ENCODE data around the gene LRRC72.

LRRC72 gene

GRCh38 chr7:16526742-16527540 is at the start of gene LRRC72:
Gene LRRC72, plus strand, starts transcription at chr7:16526825. Its CDS starts 128 bp downstream, at chr7:16526953.
- Histone ChIP-seq H3K4me3 (ENCODE audit: low read length) (no peak within 1 kb of the TSS), H3K9ac (ENCODE audit: low read length) (no peak within 1 kb of the TSS), H3K9me3 (ENCODE audit: control insufficient read depth, low read length) (no peaks in the 10 kb centered on the region), H3K27me3 (replicated peaks; ENCODE audit: control insufficient read depth, insufficient read depth, low read length) (no peaks in the 10 kb centered on the region), H3K36me3 (ENCODE audit: control insufficient read depth, insufficient read depth, low read length, severe bottlenecking) (no peaks in the 10 kb centered on the region), H3K4me1 (ENCODE audit: control insufficient read depth, insufficient read depth, low read length) (no peaks in the 10 kb centered on the region)
- DNase-seq (ENCODE audit: low read depth) = no peak

GRCh38 chr7:16479161-16479560 is 47.5 kb upstream of the LRRC72 start:
- Histone ChIP-seq H3K36me3 (ENCODE audit: control insufficient read depth, insufficient read depth, low read length, severe bottlenecking) (no peaks in the 10 kb centered on the region), H3K9ac (ENCODE audit: low read length) (no peak overlapping the region), H3K4me3 (ENCODE audit: low read length) (no peak overlapping the region), H3K4me1 (ENCODE audit: control insufficient read depth, insufficient read depth, low read length) (no peaks in the 10 kb centered on the region), H3K9me3 (ENCODE audit: control insufficient read depth, low read length) (no peaks in the 10 kb centered on the region), H3K27me3 (replicated peaks; ENCODE audit: control insufficient read depth, insufficient read depth, low read length) (no peaks in the 10 kb centered on the region)
- DNase-seq (ENCODE audit: low read depth) = no peak

GRCh38 chr7:16479591-16479990 is 47.0 kb upstream of the LRRC72 start:
- Histone ChIP-seq H3K27me3 (replicated peaks; ENCODE audit: control insufficient read depth, insufficient read depth, low read length) (no peaks in the 10 kb centered on the region), H3K4me3 (ENCODE audit: low read length) (no peak overlapping the region), H3K9me3 (ENCODE audit: control insufficient read depth, low read length) (no peaks in the 10 kb centered on the region), H3K4me1 (ENCODE audit: control insufficient read depth, insufficient read depth, low read length) (no peaks in the 10 kb centered on the region), H3K9ac (ENCODE audit: low read length) (no peak overlapping the region), H3K36me3 (ENCODE audit: control insufficient read depth, insufficient read depth, low read length, severe bottlenecking) (no peaks in the 10 kb centered on the region)
- no peak for DNase-seq (ENCODE audit: low read depth)

GRCh38 chr7:16484453-16485158 is 42.0 kb upstream of the LRRC72 start:
- Histone ChIP-seq H3K9me3 (ENCODE audit: control insufficient read depth, low read length) (no peaks in the 10 kb centered on the region), H3K36me3 (ENCODE audit: control insufficient read depth, insufficient read depth, low read length, severe bottlenecking) (no peaks in the 10 kb centered on the region), H3K4me3 (ENCODE audit: low read length) (no peak overlapping the region), H3K27me3 (replicated peaks; ENCODE audit: control insufficient read depth, insufficient read depth, low read length) (no peaks in the 10 kb centered on the region), H3K9ac (ENCODE audit: low read length) (no peak overlapping the region), H3K4me1 (ENCODE audit: control insufficient read depth, insufficient read depth, low read length) (no peaks in the 10 kb centered on the region)
- DNase-seq (ENCODE audit: low read depth) = peak; percentile 38

GRCh38 chr7:16491148-16491547 is 35.5 kb upstream of the LRRC72 start:
- no peaks in the 10 kb centered on the region for H3K9me3 ChIP-seq (ENCODE audit: control insufficient read depth, low read length)
- H3K4me3 ChIP-seq (ENCODE audit: low read length) = no peak overlapping the region
- no peaks in the 10 kb centered on the region for H3K4me1 ChIP-seq (ENCODE audit: control insufficient read depth, insufficient read depth, low read length)
- peak; percentile 8 for DNase-seq (ENCODE audit: low read depth)
- no peaks in the 10 kb centered on the region for H3K27me3 ChIP-seq (replicated peaks; ENCODE audit: control insufficient read depth, insufficient read depth, low read length)
- no peaks in the 10 kb centered on the region for H3K36me3 ChIP-seq (ENCODE audit: control insufficient read depth, insufficient read depth, low read length, severe bottlenecking)
- H3K9ac ChIP-seq (ENCODE audit: low read length) = no peak overlapping the region

GRCh38 chr7:16492513-16493062 is 34.0 kb upstream of the LRRC72 start:
- H3K27me3 ChIP-seq (replicated peaks; ENCODE audit: control insufficient read depth, insufficient read depth, low read length) = no peaks in the 10 kb centered on the region
- no peaks in the 10 kb centered on the region for H3K4me1 ChIP-seq (ENCODE audit: control insufficient read depth, insufficient read depth, low read length)
- DNase-seq (ENCODE audit: low read depth) = peak; percentile 37
- no peak overlapping the region for H3K4me3 ChIP-seq (ENCODE audit: low read length)
- no peak overlapping the region for H3K9ac ChIP-seq (ENCODE audit: low read length)
- no peaks in the 10 kb centered on the region for H3K36me3 ChIP-seq (ENCODE audit: control insufficient read depth, insufficient read depth, low read length, severe bottlenecking)
- no peaks in the 10 kb centered on the region for H3K9me3 ChIP-seq (ENCODE audit: control insufficient read depth, low read length)

GRCh38 chr7:16493266-16493665 is 33.4 kb upstream of the LRRC72 start:
- Histone ChIP-seq H3K4me3 (ENCODE audit: low read length) (no peak overlapping the region), H3K4me1 (ENCODE audit: control insufficient read depth, insufficient read depth, low read length) (no peaks in the 10 kb centered on the region), H3K9me3 (ENCODE audit: control insufficient read depth, low read length) (no peaks in the 10 kb centered on the region), H3K27me3 (replicated peaks; ENCODE audit: control insufficient read depth, insufficient read depth, low read length) (no peaks in the 10 kb centered on the region), H3K36me3 (ENCODE audit: control insufficient read depth, insufficient read depth, low read length, severe bottlenecking) (no peaks in the 10 kb centered on the region), H3K9ac (ENCODE audit: low read length) (no peak overlapping the region)
- no peak for DNase-seq (ENCODE audit: low read depth)

- Histone ChIP-seq H3K27me3 (replicated peaks; ENCODE audit: control insufficient read depth, insufficient read depth, low read length) (no peaks in the 10 kb centered on the region), H3K9ac (ENCODE audit: low read length) (no peak overlapping the region), H3K4me1 (ENCODE audit: control insufficient read depth, insufficient read depth, low read length) (no peaks in the 10 kb centered on the region), H3K9me3 (ENCODE audit: control insufficient read depth, low read length) (no peaks in the 10 kb centered on the region), H3K4me3 (ENCODE audit: low read length) (no peak overlapping the region), H3K36me3 (ENCODE audit: control insufficient read depth, insufficient read depth, low read length, severe bottlenecking) (no peaks in the 10 kb centered on the region)
- DNase-seq (ENCODE audit: low read depth) = no peak
Measured at GRCh38 chr7:16494551-16494950, 32.1 kb upstream of the LRRC72 start.

GRCh38 chr7:16494955-16495719 is 31.5 kb upstream of the LRRC72 start:
- Histone ChIP-seq H3K9ac (ENCODE audit: low read length) (no peak overlapping the region), H3K27me3 (replicated peaks; ENCODE audit: control insufficient read depth, insufficient read depth, low read length) (no peaks in the 10 kb centered on the region), H3K36me3 (ENCODE audit: control insufficient read depth, insufficient read depth, low read length, severe bottlenecking) (no peaks in the 10 kb centered on the region), H3K4me1 (ENCODE audit: control insufficient read depth, insufficient read depth, low read length) (no peaks in the 10 kb centered on the region), H3K4me3 (ENCODE audit: low read length) (no peak overlapping the region), H3K9me3 (ENCODE audit: control insufficient read depth, low read length) (no peaks in the 10 kb centered on the region)
- DNase-seq (ENCODE audit: low read depth) = no peak

GRCh38 chr7:16498122-16498521 is 28.5 kb upstream of the LRRC72 start:
- Histone ChIP-seq H3K9ac (ENCODE audit: low read length) (no peak overlapping the region), H3K36me3 (ENCODE audit: control insufficient read depth, insufficient read depth, low read length, severe bottlenecking) (no peaks in the 10 kb centered on the region), H3K27me3 (replicated peaks; ENCODE audit: control insufficient read depth, insufficient read depth, low read length) (no peaks in the 10 kb centered on the region), H3K4me1 (ENCODE audit: control insufficient read depth, insufficient read depth, low read length) (no peaks in the 10 kb centered on the region), H3K9me3 (ENCODE audit: control insufficient read depth, low read length) (no peaks in the 10 kb centered on the region), H3K4me3 (ENCODE audit: low read length) (no peak overlapping the region)
- DNase-seq (ENCODE audit: low read depth) = no peak

- Histone ChIP-seq H3K27me3 (replicated peaks; ENCODE audit: control insufficient read depth, insufficient read depth, low read length) (no peaks in the 10 kb centered on the region), H3K4me3 (ENCODE audit: low read length) (no peak overlapping the region), H3K9ac (ENCODE audit: low read length) (no peak overlapping the region), H3K36me3 (ENCODE audit: control insufficient read depth, insufficient read depth, low read length, severe bottlenecking) (no peaks in the 10 kb centered on the region), H3K4me1 (ENCODE audit: control insufficient read depth, insufficient read depth, low read length) (no peaks in the 10 kb centered on the region), H3K9me3 (ENCODE audit: control insufficient read depth, low read length) (no peaks in the 10 kb centered on the region)
- DNase-seq (ENCODE audit: low read depth) = no peak
Measured at GRCh38 chr7:16502303-16502702, 24.3 kb upstream of the LRRC72 start.

Data from adipocyte (in vitro differentiated cells).